GM12878 (cell line): Measurements from ENCODE around the gene EEF1A2. TPM values are rescaled to one million over a fixed set of nuclear protein-coding genes. Genes with fewer than 3 reads are reported as not detected.

ENCODE experiments used
- ATAC-seq: fragments of 200-7000 bp; cut with Tn5 transposase; 3 replicates; pipeline ENCODE4 v1.9.1; 2020; ENCODE audit warnings: mild to moderate bottlenecking, moderate library complexity
- BruUV-seq: library from RNA; stranded (reverse); fragments of 400-500 nt; replicated peaks from 2 replicates; lab custom pipeline; 2021; lab: Mats Ljungman, UMichigan
- CTCF ChIA-PET: fragments of 300-600 bp; sonication (Branson Sonifier 250); formaldehyde crosslinking; extraction: SDS; loops from one replicate; lab custom pipeline; 2021; ENCODE audit warnings: inconsistent platforms; lab: Yijun Ruan, JAX
- POLR2A ChIA-PET: fragments of 350-600 bp; formaldehyde crosslinking; extraction: SDS; loops from one replicate; lab custom pipeline; 2021; ENCODE audit warnings: inconsistent platforms; lab: Charles Lee
- RAD21 ChIA-PET: fragments of 300-600 bp; sonication (Branson Sonifier 250); formaldehyde crosslinking; loops from one replicate; lab custom pipeline; 2023; ENCODE audit warnings: antibody characterized with exemption; ENCODE audit not compliant: unreplicated experiment; lab: Charles Lee
- SMC1A ChIA-PET: fragments of 300-600 bp; sonication (Branson Sonifier 250); formaldehyde crosslinking; loops from one replicate; lab custom pipeline; 2023; ENCODE audit not compliant: unreplicated experiment, uncharacterized antibody; lab: Charles Lee
- DNase-seq: peaks from one replicate; pipeline ENCODE4 v3.0.0-alpha.2; 2011; ENCODE audit warnings: low read depth, low spot score
- FAIRE-seq: peaks from 3 replicates; lab custom pipeline; 2011; peaks lifted over from hg19 to GRCh38; lab: Jason Lieb, UNC
- H2AFZ ChIP-seq: 2 replicates; pipeline ENCODE4 v1.6.0; 2011; ENCODE audit warnings: low read depth, low read length, control low read depth; ENCODE audit not compliant: control insufficient read depth
- H3K27ac ChIP-seq: 2 replicates; pipeline ENCODE4 v1.5.1; 2011; ENCODE audit warnings: control low read depth; ENCODE audit not compliant: control insufficient read depth, insufficient read depth
- H3K27me3 ChIP-seq, 2 experiments: replicated peaks in 1 of 2; 2 replicates each; pipeline versions ENCODE4 v1.6.0 to v1.6.1; 2011; ENCODE audit warnings: low read length in 1 of 2; ENCODE audit not compliant: control insufficient read depth in 2 of 2, insufficient read depth in 2 of 2
- H3K36me3 ChIP-seq, 2 experiments: 2 replicates each; pipeline ENCODE4 v1.5.1; 2011; ENCODE audit warnings: low read length in 1 of 2; ENCODE audit not compliant: control insufficient read depth in 2 of 2, insufficient read depth in 2 of 2
- H3K4me1 ChIP-seq: 2 replicates; pipeline ENCODE4 v1.6.1; 2011; ENCODE audit warnings: mild to moderate bottlenecking, low read length, moderate library complexity, mixed read lengths; ENCODE audit not compliant: control insufficient read depth, insufficient read depth
- H3K4me2 ChIP-seq: 2 replicates; pipeline ENCODE4 v1.6.0; 2011; ENCODE audit warnings: control low read depth; ENCODE audit not compliant: control insufficient read depth, insufficient read depth
- H3K4me3 ChIP-seq: fragments of 200-600 bp; sonication (generic); 2 replicates; pipeline ENCODE4 v1.5.1; 2016
- H3K79me2 ChIP-seq: 2 replicates; pipeline ENCODE4 v1.6.0; 2011; ENCODE audit warnings: low read length; ENCODE audit not compliant: control insufficient read depth, insufficient read depth
- H3K9ac ChIP-seq: 2 replicates; pipeline ENCODE4 v1.8.0; 2011; ENCODE audit warnings: low read length, control low read depth, mixed read lengths; ENCODE audit not compliant: control insufficient read depth, insufficient read depth
- H3K9me3 ChIP-seq: replicated peaks from 3 replicates; pipeline ENCODE4 v1.5.1; 2011; ENCODE audit warnings: mild to moderate bottlenecking, low read length; ENCODE audit not compliant: control insufficient read depth, insufficient read depth
- H4K20me1 ChIP-seq: 2 replicates; pipeline ENCODE4 v1.6.0; 2011; ENCODE audit not compliant: control insufficient read depth, insufficient read depth
- ATF2 ChIP-seq: IDR thresholded peaks from 2 replicates; pipeline ENCODE4 v1.6.1; 2012; ENCODE audit warnings: low read length, inconsistent platforms
- BCL11A ChIP-seq: IDR thresholded peaks from 2 replicates; pipeline ENCODE4 v1.6.1; 2011; ENCODE audit warnings: low read depth, low read length
- BCL3 ChIP-seq: IDR thresholded peaks from 2 replicates; pipeline ENCODE4 v1.6.1; 2011; ENCODE audit warnings: borderline replicate concordance, low read depth, mild to moderate bottlenecking, moderate library complexity, low read length; ENCODE audit not compliant: insufficient read depth, poor library complexity, severe bottlenecking
- CBX3 ChIP-seq: fragments of 200-600 bp; sonication (generic); IDR thresholded peaks from 2 replicates; pipeline ENCODE4 v1.6.1; 2016; ENCODE audit warnings: low read depth, borderline replicate concordance
- EED ChIP-seq: sonication (generic); IDR thresholded peaks from 2 replicates; pipeline ENCODE4 v1.6.1; 2016; ENCODE audit warnings: antibody characterized with exemption, low read depth
- IKZF2 ChIP-seq, 2 experiments: fragments of 450-650 bp; IDR thresholded peaks; 2 replicates each; pipeline ENCODE4 v1.6.1; 2017; ENCODE audit warnings: mild to moderate bottlenecking in 2 of 2, moderate library complexity in 2 of 2
- KAT2A ChIP-seq: conservative IDR thresholded peaks from 2 replicates; pipeline ENCODE4 v1.6.1; 2011; ENCODE audit warnings: low read depth, low read length; ENCODE audit not compliant: control insufficient read depth
- MTA2 ChIP-seq: fragments of 450-650 bp; IDR thresholded peaks from 2 replicates; pipeline ENCODE4 v1.6.1; 2016; ENCODE audit warnings: low read depth, mild to moderate bottlenecking, moderate library complexity
- MYC ChIP-seq: IDR thresholded peaks from 2 replicates; pipeline ENCODE4 v1.6.1; 2011; ENCODE audit warnings: mild to moderate bottlenecking, low read length, moderate library complexity, inconsistent platforms; ENCODE audit not compliant: insufficient read depth, insufficient replicate concordance, insufficient read length, severe bottlenecking
- PAX8 ChIP-seq: fragments of 450-650 bp; IDR thresholded peaks from 2 replicates; pipeline ENCODE4 v1.6.1; 2017; ENCODE audit warnings: mild to moderate bottlenecking, moderate library complexity
- RBBP5 ChIP-seq: fragments of 200-600 bp; sonication (generic); conservative IDR thresholded peaks from 2 replicates; pipeline ENCODE4 v1.6.1; 2016
- SMAD1 ChIP-seq: fragments of 450-650 bp; IDR thresholded peaks from 2 replicates; pipeline ENCODE4 v1.6.1; 2018; ENCODE audit warnings: mild to moderate bottlenecking, low read depth; ENCODE audit not compliant: partially characterized antibody
- TBL1XR1 ChIP-seq: IDR thresholded peaks from 2 replicates; pipeline ENCODE4 v1.6.1; 2012; ENCODE audit warnings: low read depth, low read length, improper control_type of control experiment
- ZNF207 ChIP-seq: fragments of 450-650 bp; IDR thresholded peaks from 2 replicates; pipeline ENCODE4 v1.6.1; 2014; ENCODE audit warnings: antibody characterized with exemption, mild to moderate bottlenecking, borderline replicate concordance
- ZNF622 ChIP-seq: fragments of 450-650 bp; IDR thresholded peaks from 2 replicates; pipeline ENCODE4 v1.6.1; 2017; ENCODE audit warnings: mild to moderate bottlenecking, inconsistent platforms
- WGBS: methylation state at CpG from one replicate; pipeline ENCODE4 v1.1.6; 2016; ENCODE audit warnings: low lambda C conversion rate; ENCODE audit not compliant: insufficient replicate concordance, insufficient coverage; ENCODE audit errors: missing lambda C conversion rate; 5-methylcytosine and 5-hydroxymethylcytosine counted together
- in situ Hi-C: fragments of 300-500 bp; cut with MboI; formaldehyde crosslinking; loops from 9 replicates; pipeline ENCODE4 v1.14.3; 2018; ENCODE audit warnings: mixed read lengths
- intact Hi-C: fragments of 100-400 bp; cut with micrococcal nuclease; formaldehyde crosslinking; loops from one replicate; pipeline ENCODE4 v1.14.2; 2022; ENCODE audit not compliant: unreplicated experiment
- polyA plus RNA-seq, 11 experiments: library from polyadenylated mRNA; depleted of rRNA in 4 of 11; unstranded in 6 of 11; stranded (reverse) in 5 of 11; fragments of >200 nt; fragmentation: Nextera tagmentation in 4 of 11; fragmentation: Illumina TruSeq in 1 of 11; extraction: Ambion mirVana in 4 of 11; extraction: Trizol in 1 of 11; gene quantifications; 1 replicate in 1 of 11; 2 replicates in 10 of 11; pipeline versions ENCODE4 v1.2.1 to v1.2.3, GENCODE V29; 2011 to 2016; ENCODE audit warnings: inconsistent platforms in 2 of 11, missing spikeins in 2 of 11, low read depth in 1 of 11
- total RNA-seq, 4 experiments: library from RNA; depleted of rRNA in 3 of 4; stranded (reverse); fragments of >200 nt in 3 of 4; fragmentation: Illumina TruSeq in 1 of 4; extraction: Trizol in 1 of 4; gene quantifications; 2 replicates each; pipeline versions ENCODE4 v1.2.1 to v1.2.3, GENCODE V29; 2013 to 2021
- TF ChIP-seq, protein P1 (sequence below): IDR thresholded peaks from 2 replicates; pipeline ENCODE4 v1.6.1; 2011; ENCODE audit warnings: low read depth, low read length, improper control_type of control experiment, borderline replicate concordance

Gene EEF1A2
- total and polyA plus RNA-seq, 10 of the 15 experiments (the other 5 are each of a cell fraction or from before 2014, with no cell fraction given), result 0.56 TPM; not detected in 9

DNA sequence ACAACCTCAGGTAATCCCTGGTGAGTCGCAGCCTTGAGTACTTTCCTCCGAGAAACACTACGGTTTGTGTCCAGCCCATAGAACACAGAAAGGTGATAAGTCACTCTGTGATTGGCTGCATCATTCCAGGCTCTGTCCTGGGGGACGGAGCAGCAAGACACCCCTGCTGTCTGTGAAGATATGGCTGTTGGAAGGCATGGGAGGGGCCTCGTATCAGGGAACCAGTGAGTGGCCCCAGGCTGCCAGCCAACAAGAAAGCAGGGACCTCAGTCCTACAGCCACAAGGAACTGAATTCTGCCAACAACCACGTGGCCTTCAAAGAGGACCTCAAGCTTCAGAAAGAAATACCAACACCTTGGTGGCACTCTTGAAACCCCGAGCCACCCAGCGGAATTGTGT lies 6.4 kb upstream of the EEF1A2 start:
- Histone ChIP-seq H4K20me1 (no peaks in the 10 kb centered on the region), H3K4me1 (no peaks in the 10 kb centered on the region), H3K4me2 (no peak overlapping the region), H3K9me3 (no peaks in the 10 kb centered on the region; the same call in 2 of the 3 replicates), H2AFZ (no peak overlapping the region), H3K27me3 (no peaks in the 10 kb centered on the region; a peak in 1 of 4 replicates), H3K4me3 (no peak overlapping the region), H3K79me2 (no peaks in the 10 kb centered on the region), H3K9ac (no peak overlapping the region), H3K36me3 (no peaks in the 10 kb centered on the region), H3K27ac (no peak overlapping the region)
- CTCF ChIA-PET, result no interaction called here
- SMC1A ChIA-PET, result no interaction called here
- WGBS, result 37% methylated on average over 8 of the region's 8 CpGs
- ATAC-seq (no peak), FAIRE-seq (no peak), DNase-seq (no peak)
- intact Hi-C loops (no loop called here), in situ Hi-C loops (no loop called here)
- RAD21 ChIA-PET, result no interaction called here
- POLR2A ChIA-PET, result no interaction called here
- TF ChIP-seq PAX8, result no peak
- TF ChIP-seq MTA2, result no peak
- no peak for TF ChIP-seq EED
- TF ChIP-seq CBX3, result no peak
- no peak for TF ChIP-seq ZNF622
- no peak for TF ChIP-seq IKZF2 (IDR thresholded peaks at IDR 0.05)
- TF ChIP-seq, protein P1, sequence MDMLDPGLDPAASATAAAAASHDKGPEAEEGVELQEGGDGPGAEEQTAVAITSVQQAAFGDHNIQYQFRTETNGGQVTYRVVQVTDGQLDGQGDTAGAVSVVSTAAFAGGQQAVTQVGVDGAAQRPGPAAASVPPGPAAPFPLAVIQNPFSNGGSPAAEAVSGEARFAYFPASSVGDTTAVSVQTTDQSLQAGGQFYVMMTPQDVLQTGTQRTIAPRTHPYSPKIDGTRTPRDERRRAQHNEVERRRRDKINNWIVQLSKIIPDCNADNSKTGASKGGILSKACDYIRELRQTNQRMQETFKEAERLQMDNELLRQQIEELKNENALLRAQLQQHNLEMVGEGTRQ, result no peak
- no peak for TF ChIP-seq RBBP5
- no peak for TF ChIP-seq BCL3
- no peak for TF ChIP-seq MYC
- TF ChIP-seq KAT2A, result no peak
- no peak for TF ChIP-seq SMAD1
- TF ChIP-seq TBL1XR1, result no peak
- no peak for TF ChIP-seq ATF2
- TF ChIP-seq ZNF207, result no peak
- no peak for TF ChIP-seq BCL11A
- no TSS peak for BruUV-seq
